K562 (cell line): ENCODE results near the gene MAPK8IP1. TPM values are rescaled to one million over a fixed set of nuclear protein-coding genes. Genes with fewer than 3 reads are reported as not detected.

Source experiments
- CTCFL ChIP-seq: IDR thresholded peaks from 2 replicates; pipeline ENCODE4 v1.6.1; 2011; ENCODE audit warnings: borderline replicate concordance, low read depth, mild to moderate bottlenecking, moderate library complexity, low read length; ENCODE audit not compliant: insufficient read depth, poor library complexity, severe bottlenecking
- DEAF1 ChIP-seq: fragments of 450-650 bp; formaldehyde crosslinking; IDR thresholded peaks from 2 replicates; pipeline ENCODE4 v1.4.0; 2020; ENCODE audit warnings: mild to moderate bottlenecking, moderate library complexity
- EHMT2 ChIP-seq: fragments of 450-650 bp; IDR thresholded peaks from 2 replicates; pipeline ENCODE4 v1.6.1; 2018; ENCODE audit warnings: antibody characterized with exemption
- KHSRP ChIP-seq: fragments of 450-650 bp; IDR thresholded peaks from 2 replicates; pipeline ENCODE4 v1.6.1; 2017
- RAD21 ChIP-seq, 2 experiments: fragments of 250-450 bp in 1 of 2; fragments of 450-650 bp in 1 of 2; sonication (Bioruptor Pico) in 1 of 2; formaldehyde crosslinking in 1 of 2; IDR thresholded peaks in 1 of 2; conservative IDR thresholded peaks in 1 of 2; 2 replicates each; pipeline versions ENCODE4 v1.4.0 to v1.8.0; 2020 to 2022; ENCODE audit warnings: mild to moderate bottlenecking in 2 of 2, moderate library complexity in 1 of 2
- REST ChIP-seq, 2 experiments: fragments of 450-650 bp; formaldehyde crosslinking in 1 of 2; IDR thresholded peaks; 2 replicates each; pipeline versions ENCODE4 v1.4.0 to v1.6.1; 2014 to 2020; ENCODE audit warnings: mild to moderate bottlenecking in 2 of 2, borderline replicate concordance in 1 of 2, low read depth in 1 of 2
- ZKSCAN1 ChIP-seq: fragments of 150-350 bp; IDR thresholded peaks from 2 replicates; pipeline ENCODE4 v1.6.1; 2016; ENCODE audit warnings: low read depth, low read length
- ZNF639 ChIP-seq, 2 experiments: fragments of 200-800 bp in 1 of 2; sonication (Bioruptor generic) in 1 of 2; sonication (generic) in 1 of 2; formaldehyde crosslinking in 1 of 2; IDR thresholded peaks in 1 of 2; conservative IDR thresholded peaks in 1 of 2; 2 replicates each; pipeline versions ENCODE4 v1.5.0 to v1.6.1; 2016 to 2020; ENCODE audit warnings: missing compliant biosample characterization in 1 of 2, missing genetic modification characterization in 1 of 2, missing genetic modification reagents in 1 of 2
- polyA plus RNA-seq, 8 experiments: library from polyadenylated mRNA; depleted of rRNA in 4 of 8; stranded (reverse) in 5 of 8; unstranded in 3 of 8; fragments of >200 nt; fragmentation: Nextera tagmentation in 2 of 8; fragmentation: Illumina TruSeq in 1 of 8; extraction: Ambion mirVana in 2 of 8; extraction: Trizol in 1 of 8; gene quantifications; 2 replicates each; pipeline versions ENCODE4 v1.2.1 to v1.2.3, GENCODE V29; 2011 to 2014; ENCODE audit warnings: inconsistent platforms in 1 of 8, missing spikeins in 1 of 8
- total RNA-seq, 7 experiments: library from RNA; depleted of rRNA in 6 of 7; stranded (reverse); fragments of >200 nt in 6 of 7; fragmentation: Illumina TruSeq in 2 of 7; extraction: Trizol in 2 of 7; gene quantifications; 2 replicates each; pipeline versions ENCODE4 v1.2.1 to v1.2.3, GENCODE V29; 2011 to 2021; ENCODE audit warnings: low replicate concordance in 1 of 7

Gene MAPK8IP1
- total and polyA plus RNA-seq, 9 of the 15 experiments (the other 6 are each of a cell fraction or from before 2014, with no cell fraction given), result 0.13 to 6.9 (median 2.5) TPM

DNA sequence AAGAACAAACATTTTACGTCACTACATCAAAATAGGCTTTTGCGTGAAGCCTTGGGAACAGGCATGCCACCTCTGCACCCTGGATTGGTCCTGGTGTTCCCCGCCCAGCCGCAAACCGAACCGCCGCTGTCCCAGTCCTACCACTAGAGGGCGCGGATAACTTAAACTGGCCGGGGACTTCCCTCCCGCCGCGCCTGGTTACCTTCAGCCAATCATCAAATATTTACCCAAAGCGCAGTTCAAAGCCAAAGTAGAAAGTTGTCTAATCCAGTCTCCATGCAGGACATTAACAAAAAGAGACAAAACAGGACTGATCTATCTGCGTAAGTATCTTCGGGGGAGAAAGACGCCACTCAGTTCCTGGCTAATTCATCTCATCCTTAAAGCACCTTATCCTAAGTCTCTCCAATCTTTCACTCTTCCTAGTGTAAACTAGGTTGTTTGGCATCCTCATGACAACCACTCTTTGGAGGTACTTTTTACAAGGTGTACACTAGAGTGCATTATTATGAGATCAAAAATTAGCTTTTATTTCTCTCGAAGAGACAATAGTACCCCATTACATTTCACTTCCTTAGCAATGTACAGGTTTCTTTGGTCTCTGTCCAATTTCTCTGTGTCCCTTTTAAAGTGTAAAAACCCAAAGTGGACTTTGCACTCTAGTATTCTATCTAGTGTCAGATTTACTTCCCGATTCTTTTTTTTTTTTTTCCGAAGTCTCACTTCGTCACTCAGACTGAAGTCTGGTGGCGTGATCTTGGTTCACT, 42.1 kb upstream of the MAPK8IP1 start (continued):
- TF ChIP-seq ZNF639 (CRISPR knock-in tag; conservative IDR thresholded peaks at IDR 0.05 in 1 of 2, IDR thresholded peaks at IDR 0.05 in 1 of 2) (no peak), EHMT2 (peak; percentile 45; the same call in 1 of the 2 replicates), CTCFL (peak; percentile 53), RAD21 (CRISPR knock-in tag; conservative IDR thresholded peaks at IDR 0.05 in 1 of 2, IDR thresholded peaks at IDR 0.05 in 1 of 2) (peak; percentile 47 to 71), ZKSCAN1 (no peak), REST (IDR thresholded peaks at IDR 0.05; ENCODE audit: borderline replicate concordance) (peak; percentile 53; the same call in 1 of the 2 replicates), REST (CRISPR knock-in tag; IDR thresholded peaks at IDR 0.05; ENCODE audit: low read depth) (0 out of 2 replicates have a peak, but pooled peaks have one; percentile 55), DEAF1 (CRISPR knock-in tag) (0 out of 2 replicates have a peak, but pooled peaks have one; percentile 13), KHSRP (0 out of 2 replicates have a peak, but pooled peaks have one; percentile 20)
